DMS153 treated with DMSO at 0.1 percent for 48 hours (cell line): Measurements from ENCODE around the gene TMEM269.
"Not testable (repeated sequence)": the region's sequence is repeated elsewhere in the genome, so short reads cannot be mapped to it uniquely, and the experiment has no call there.

ENCODE experiments used
- DNase-seq: peaks from one replicate; lab custom pipeline; 2025; ENCODE audit not compliant: unreplicated experiment; lab: John Stamatoyannopoulos, UW

Gene TMEM269

GRCh38 chr1:42747125-42747524 lies 37.7 kb upstream of the TMEM269 start:
- peak; percentile 7 for DNase-seq

- no peak for DNase-seq
Measured at GRCh38 chr1:42748021-42748420, 36.8 kb upstream of the TMEM269 start.

GRCh38 chr1:42748461-42749410 lies 36.1 kb upstream of the TMEM269 start:
- DNase-seq: no peak

- no peak for DNase-seq
Measured at GRCh38 chr1:42750041-42750440, 34.8 kb upstream of the TMEM269 start.

- not testable (repeated sequence) for DNase-seq
Measured at GRCh38 chr1:42751511-42752070, 33.2 kb upstream of the TMEM269 start.

GRCh38 chr1:42752284-42752683 lies 32.5 kb upstream of the TMEM269 start:
- no peak for DNase-seq

- no peak for DNase-seq
Measured at GRCh38 chr1:42753070-42753469, 31.7 kb upstream of the TMEM269 start.

GRCh38 chr1:42756956-42757891 lies 27.6 kb upstream of the TMEM269 start:
- peak; percentile 69 for DNase-seq

GRCh38 chr1:42757892-42758275 lies 26.9 kb upstream of the TMEM269 start:
- DNase-seq: no peak

GRCh38 chr1:42758641-42759040 lies 26.1 kb upstream of the TMEM269 start:
- no peak for DNase-seq

GRCh38 chr1:42759114-42759513 lies 25.7 kb upstream of the TMEM269 start:
- no peak for DNase-seq

GRCh38 chr1:42761567-42761966 lies 23.2 kb upstream of the TMEM269 start:
- DNase-seq: no peak

- DNase-seq: no peak
Measured at GRCh38 chr1:42762269-42762668, 22.5 kb upstream of the TMEM269 start.

- DNase-seq: no peak
Measured at GRCh38 chr1:42765269-42765668, 19.5 kb upstream of the TMEM269 start.

- peak; percentile 65 for DNase-seq
Measured at GRCh38 chr1:42765832-42766740, 18.7 kb upstream of the TMEM269 start.

GRCh38 chr1:42766741-42767509 lies 17.9 kb upstream of the TMEM269 start, which contains the start of the genes C1orf50 and P3H1:
TSS of gene C1orf50 (plus strand) at chr1:42767249. CDS start at chr1:42767312, 63 bp downstream.
TSS of gene P3H1 (minus strand) at chr1:42767028. CDS start at chr1:42766971, 57 bp downstream.
- peak; percentile 99 for DNase-seq

GRCh38 chr1:42767510-42768000 lies 17.2 kb upstream of the TMEM269 start:
- DNase-seq: no peak

- DNase-seq: no peak
Measured at GRCh38 chr1:42768172-42768571, 16.6 kb upstream of the TMEM269 start.

- DNase-seq: no peak
Measured at GRCh38 chr1:42769811-42770210, 15.0 kb upstream of the TMEM269 start.
